Iris pigment epithelial cell (primary cell): ENCODE measurements around the gene MAD1L1.
"Not testable (repeated sequence)": the region's sequence is repeated elsewhere in the genome, so short reads cannot be mapped to it uniquely, and the experiment has no call there.

Experiments
- DNase-seq: peaks from one replicate; pipeline ENCODE4 v3.0.0-alpha.2; 2011; ENCODE audit warnings: low read depth

Gene MAD1L1

GRCh38 chr7:1850111-1850975 lies 382.4 kb downstream of the MAD1L1 start:
- DNase-seq, result no peak

GRCh38 chr7:1849351-1850041 lies 383.2 kb downstream of the MAD1L1 start:
- no peak for DNase-seq

GRCh38 chr7:1848911-1849311 lies 383.8 kb downstream of the MAD1L1 start:
- no peak for DNase-seq

GRCh38 chr7:1848013-1848640 lies 384.6 kb downstream of the MAD1L1 start:
- no peak for DNase-seq

- DNase-seq, result no peak
These were observed 385.3 kb downstream of the MAD1L1 start for GRCh38 chr7:1847260-1848001.

GRCh38 chr7:1846331-1847065 lies 386.2 kb downstream of the MAD1L1 start:
- DNase-seq, result no peak

- DNase-seq, result no peak
These were observed 387.0 kb downstream of the MAD1L1 start for GRCh38 chr7:1845536-1846311.

GRCh38 chr7:1844951-1845390 lies 387.8 kb downstream of the MAD1L1 start:
- DNase-seq, result no peak

- no peak for DNase-seq
These were observed 388.3 kb downstream of the MAD1L1 start for GRCh38 chr7:1844336-1844950.

- DNase-seq, result no peak
These were observed 388.8 kb downstream of the MAD1L1 start for GRCh38 chr7:1843921-1844335.

- DNase-seq, result no peak
These were observed 389.4 kb downstream of the MAD1L1 start for GRCh38 chr7:1843271-1843861.

- no peak for DNase-seq
These were observed 390.2 kb downstream of the MAD1L1 start for GRCh38 chr7:1842321-1843221.

GRCh38 chr7:1841286-1842021 lies 391.3 kb downstream of the MAD1L1 start:
- DNase-seq, result not testable (repeated sequence)

GRCh38 chr7:1840744-1841143 lies 392.0 kb downstream of the MAD1L1 start:
- DNase-seq, result not testable (repeated sequence)

- no peak for DNase-seq
These were observed 393.0 kb downstream of the MAD1L1 start for GRCh38 chr7:1839701-1840100.

GRCh38 chr7:1838911-1839531 lies 393.7 kb downstream of the MAD1L1 start:
- DNase-seq, result not testable (repeated sequence)

- DNase-seq, result not testable (repeated sequence)
These were observed 394.2 kb downstream of the MAD1L1 start for GRCh38 chr7:1838544-1838872.
